Naive B cell (primary cell): Measurements from ENCODE around the gene GLIS1. TPM values are rescaled to one million over a fixed set of nuclear protein-coding genes. Genes with fewer than 3 reads are reported as not detected.

Source experiments
- ATAC-seq, 2 donors: fragments of 150-1000 bp; cut with Tn5 transposase; 2 replicates each; pipeline ENCODE4 v1.10.0; 2021; ENCODE audit warnings: low read depth in 2 of 2, mild to moderate bottlenecking in 2 of 2, moderate library complexity in 2 of 2
- DNase-seq: peaks from one replicate; pipeline ENCODE4 v3.0.0; 2022
- H3K27ac Mint-ChIP-seq, 6 donors: one replicate each; pipeline ENCODE4 v1.8.0; 2020 to 2022; ENCODE audit warnings: mild to moderate bottlenecking in 6 of 6, mixed read lengths in 6 of 6, moderate library complexity in 5 of 6, inconsistent platforms in 2 of 6
- H3K27me3 Mint-ChIP-seq, 3 donors: one replicate each; pipeline ENCODE4 v1.8.0; 2021 to 2022; ENCODE audit warnings: mixed read lengths in 3 of 3, mild to moderate bottlenecking in 1 of 3
- H3K36me3 Mint-ChIP-seq, 2 donors: one replicate each; pipeline ENCODE4 v1.8.0; 2020 to 2022; ENCODE audit warnings: mixed read lengths in 2 of 2, inconsistent platforms in 1 of 2, mild to moderate bottlenecking in 1 of 2
- H3K4me1 Mint-ChIP-seq, 3 donors: one replicate each; pipeline ENCODE4 v1.8.0; 2020 to 2022; ENCODE audit warnings: mixed read lengths in 3 of 3, inconsistent platforms in 1 of 3, mild to moderate bottlenecking in 1 of 3, moderate library complexity in 1 of 3
- H3K4me3 Mint-ChIP-seq, 8 donors: one replicate each; pipeline ENCODE4 v1.8.0; 2020 to 2022; ENCODE audit warnings: mild to moderate bottlenecking in 8 of 8, mixed read lengths in 8 of 8, moderate library complexity in 8 of 8, inconsistent platforms in 2 of 8
- H3K9me3 Mint-ChIP-seq, 7 donors: one replicate each; pipeline ENCODE4 v1.8.0; 2020 to 2022; ENCODE audit warnings: mixed read lengths in 7 of 7, mild to moderate bottlenecking in 5 of 7, inconsistent platforms in 2 of 7, moderate library complexity in 1 of 7
- polyA plus RNA-seq, 6 donors: library from polyadenylated mRNA; unstranded; fragments of 300-500 nt; fragmentation: Illumina TruSeq; gene quantifications; one replicate each; pipeline ENCODE4 v1.2.3, GENCODE V29; 2021; ENCODE audit warnings: low read depth in 6 of 6

Gene GLIS1
- polyA plus RNA-seq, 6 donors from 2014 or later = not detected

- ATAC-seq (no peak), DNase-seq (no peak)
- no peak overlapping the region for H3K4me3 Mint-ChIP-seq
- H3K36me3 Mint-ChIP-seq = no peaks in the 10 kb centered on the region
- no peaks in the 10 kb centered on the region for H3K4me1 Mint-ChIP-seq
- peaks cover 0 to 2% (median 0%) of the 10 kb centered on the region in 7 donors for H3K9me3 Mint-ChIP-seq
- H3K27me3 Mint-ChIP-seq = no peaks in the 10 kb centered on the region
- no peak overlapping the region for H3K27ac Mint-ChIP-seq
Observed at GRCh38 chr1:53755874-53756273, 16.9 kb upstream of the GLIS1 start.

- ATAC-seq (no peak), DNase-seq (no peak)
- H3K27me3 Mint-ChIP-seq = no peaks in the 10 kb centered on the region
- H3K9me3 Mint-ChIP-seq = no peaks in the 10 kb centered on the region
- no peak overlapping the region for H3K27ac Mint-ChIP-seq
- no peak overlapping the region for H3K4me3 Mint-ChIP-seq
- H3K4me1 Mint-ChIP-seq = no peaks in the 10 kb centered on the region
- no peaks in the 10 kb centered on the region for H3K36me3 Mint-ChIP-seq
Observed at GRCh38 chr1:53754484-53755312, 15.7 kb upstream of the GLIS1 start.

- Mint-ChIP-seq H3K4me1 (peaks cover 0 to 5% (median 0%) of the 10 kb centered on the region in 3 donors), H3K9me3 (peaks cover 0 to 4% (median 0%) of the 10 kb centered on the region in 7 donors), H3K27me3 (peaks cover 0 to 8% (median 8%) of the 10 kb centered on the region in 3 donors), H3K4me3 (no peak overlapping the region), H3K27ac (peak overlapping the region in 1 of 6 donors; percentile 2), H3K36me3 (no peaks in the 10 kb centered on the region)
- DNase-seq (no peak), ATAC-seq (no peak)
Observed at GRCh38 chr1:53752281-53752680, 13.3 kb upstream of the GLIS1 start.

GRCh38 chr1:53747841-53748240, 8.9 kb upstream of the GLIS1 start:
- no peak for DNase-seq
- peaks cover 21 to 24% (median 22%) of the 10 kb centered on the region in 3 donors for H3K27me3 Mint-ChIP-seq
- H3K36me3 Mint-ChIP-seq = peaks cover 7 to 12% of the 10 kb centered on the region in 2 donors
- no peak overlapping the region for H3K27ac Mint-ChIP-seq
- H3K4me1 Mint-ChIP-seq = peaks cover 0 to 5% (median 0%) of the 10 kb centered on the region in 3 donors
- peaks cover under 1 to 19% (median 8%) of the 10 kb centered on the region in 7 donors for H3K9me3 Mint-ChIP-seq
- no peak for ATAC-seq
- H3K4me3 Mint-ChIP-seq = no peak overlapping the region

GRCh38 chr1:53740621-53741105, 1.7 kb upstream of the GLIS1 start:
- peaks cover 0 to 6% (median 6%) of the 10 kb centered on the region in 3 donors for H3K4me1 Mint-ChIP-seq
- peak overlapping the region in 4 of 8 donors; percentile 9 to 86 (median 36) for H3K4me3 Mint-ChIP-seq

GRCh38 chr1:53738205-53739108, 507 bp downstream of the GLIS1 start:
- H3K27me3 Mint-ChIP-seq = peaks cover 47 to 62% (median 51%) of the 10 kb centered on the region in 3 donors
- peak overlapping the region; percentile 27 to 83 (median 70) for H3K4me3 Mint-ChIP-seq
- H3K9me3 Mint-ChIP-seq = peaks cover 6 to 16% (median 13%) of the 10 kb centered on the region in 7 donors
- ATAC-seq = peak; percentile 5
- no peak overlapping the region for H3K27ac Mint-ChIP-seq
- peak; percentile 1 for DNase-seq
- H3K36me3 Mint-ChIP-seq = peaks cover 8 to 18% of the 10 kb centered on the region in 2 donors
- peaks cover 0 to 6% (median 6%) of the 10 kb centered on the region in 3 donors for H3K4me1 Mint-ChIP-seq

More at GRCh38 chr1:53740621-53741105, 1.7 kb upstream of the GLIS1 start:
- no peak for DNase-seq
- Mint-ChIP-seq H3K27me3 (peaks cover 40 to 49% (median 42%) of the 10 kb centered on the region in 3 donors), H3K27ac (no peak overlapping the region), H3K9me3 (peaks cover 6 to 24% (median 14%) of the 10 kb centered on the region in 7 donors), H3K36me3 (peaks cover 14 to 18% of the 10 kb centered on the region in 2 donors)
- no peak for ATAC-seq

- H3K4me1 Mint-ChIP-seq = peaks cover 0 to 6% (median 6%) of the 10 kb centered on the region in 3 donors
- no peak for DNase-seq
- H3K27me3 Mint-ChIP-seq = peaks cover 40 to 56% (median 47%) of the 10 kb centered on the region in 3 donors
Observed at GRCh38 chr1:53737648-53738204, 1.2 kb downstream of the GLIS1 start.

GRCh38 chr1:53736290-53736689, 2.7 kb downstream of the GLIS1 start:
- Mint-ChIP-seq H3K36me3 (no peaks in the 10 kb centered on the region), H3K4me3 (peak overlapping the region in 2 of 8 donors; percentile 62 to 75), H3K27me3 (peaks cover 31 to 46% (median 41%) of the 10 kb centered on the region in 3 donors), H3K4me1 (peaks cover 0 to 6% (median 6%) of the 10 kb centered on the region in 3 donors), H3K27ac (no peak overlapping the region), H3K9me3 (no peaks in the 10 kb centered on the region)
- no peak for ATAC-seq
- no peak for DNase-seq

More at GRCh38 chr1:53737648-53738204, 1.2 kb downstream of the GLIS1 start:
- Mint-ChIP-seq H3K27ac (no peak overlapping the region), H3K9me3 (peaks cover 2 to 10% (median 6%) of the 10 kb centered on the region in 7 donors), H3K36me3 (peaks cover 2 to 11% of the 10 kb centered on the region in 2 donors), H3K4me3 (peak overlapping the region; percentile 45 to 74 (median 64))
- ATAC-seq = no peak

- Mint-ChIP-seq H3K4me1 (peaks cover 0 to 6% (median 6%) of the 10 kb centered on the region in 3 donors), H3K27me3 (peaks cover 34 to 47% (median 47%) of the 10 kb centered on the region in 3 donors), H3K27ac (no peak overlapping the region), H3K36me3 (no peaks in the 10 kb centered on the region), H3K4me3 (no peak overlapping the region), H3K9me3 (no peaks in the 10 kb centered on the region)
- DNase-seq (no peak), ATAC-seq (no peak)
Observed at GRCh38 chr1:53735681-53736080, 3.3 kb downstream of the GLIS1 start.

GRCh38 chr1:53735261-53735660, 3.7 kb downstream of the GLIS1 start:
- no peak for DNase-seq
- peaks cover 0 to 6% (median 6%) of the 10 kb centered on the region in 3 donors for H3K4me1 Mint-ChIP-seq
- H3K4me3 Mint-ChIP-seq = no peak overlapping the region
- H3K27me3 Mint-ChIP-seq = peaks cover 38 to 51% (median 47%) of the 10 kb centered on the region in 3 donors
- H3K27ac Mint-ChIP-seq = no peak overlapping the region
- no peak for ATAC-seq
- no peaks in the 10 kb centered on the region for H3K9me3 Mint-ChIP-seq
- H3K36me3 Mint-ChIP-seq = no peaks in the 10 kb centered on the region

GRCh38 chr1:53734650-53735211, 4.2 kb downstream of the GLIS1 start:
- ATAC-seq = no peak
- H3K4me1 Mint-ChIP-seq = peaks cover 0 to 6% (median 2%) of the 10 kb centered on the region in 3 donors
- H3K9me3 Mint-ChIP-seq = no peaks in the 10 kb centered on the region
- H3K27ac Mint-ChIP-seq = no peak overlapping the region
- DNase-seq = no peak
- peak overlapping the region in 1 of 8 donors; percentile 26 for H3K4me3 Mint-ChIP-seq
- H3K27me3 Mint-ChIP-seq = peaks cover 39 to 51% (median 42%) of the 10 kb centered on the region in 3 donors
- no peaks in the 10 kb centered on the region for H3K36me3 Mint-ChIP-seq

- peaks cover 0 to 6% (median 0%) of the 10 kb centered on the region in 3 donors for H3K4me1 Mint-ChIP-seq
- ATAC-seq = no peak
- H3K4me3 Mint-ChIP-seq = no peak overlapping the region
- DNase-seq = no peak
- no peaks in the 10 kb centered on the region for H3K36me3 Mint-ChIP-seq
- peaks cover 38 to 51% (median 41%) of the 10 kb centered on the region in 3 donors for H3K27me3 Mint-ChIP-seq
- no peaks in the 10 kb centered on the region for H3K9me3 Mint-ChIP-seq
- peak overlapping the region in 1 of 6 donors; percentile 22 for H3K27ac Mint-ChIP-seq
Observed at GRCh38 chr1:53733975-53734649, 4.9 kb downstream of the GLIS1 start.
